ENCODE measurements around the gene ZNF43.

ZNF43 gene

DNA sequence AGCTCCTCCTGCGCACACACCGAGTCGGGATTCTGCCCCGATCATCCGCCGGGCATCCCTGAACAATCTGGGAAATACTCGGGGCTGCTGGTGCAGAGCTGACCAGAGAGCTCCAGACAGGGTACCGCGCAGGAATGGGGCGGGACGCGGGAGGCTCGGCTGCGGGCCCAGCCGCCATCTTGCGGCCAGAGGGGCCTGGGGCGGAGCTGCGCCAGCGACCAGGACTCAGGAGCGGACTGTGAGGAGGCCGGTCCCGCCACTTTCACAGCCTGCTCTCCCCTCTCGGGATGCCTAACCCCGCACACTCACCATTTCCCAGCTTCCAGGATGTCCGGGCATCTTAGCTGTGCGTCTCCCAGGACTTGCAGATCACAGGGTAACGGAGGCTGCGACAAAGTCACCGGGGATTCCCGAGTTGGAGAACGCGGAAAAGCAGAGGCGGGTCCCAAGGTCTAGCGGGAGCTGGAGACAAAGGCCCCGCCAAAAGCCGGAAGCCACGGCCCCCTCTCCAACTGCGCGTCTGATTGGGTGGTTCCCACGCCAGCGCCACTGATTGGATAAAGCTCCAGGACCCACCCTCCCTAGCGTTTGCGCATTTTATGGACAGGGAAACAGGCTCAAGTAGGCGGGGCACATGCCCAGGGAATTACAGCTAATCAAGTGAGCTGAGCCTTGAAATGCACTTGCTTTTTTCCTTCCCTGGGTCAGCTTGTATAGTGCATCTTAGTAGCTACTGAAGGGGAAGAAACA is 15.8 kb upstream of the ZNF43 start:
- TF ChIP-seq, protein P1, sequence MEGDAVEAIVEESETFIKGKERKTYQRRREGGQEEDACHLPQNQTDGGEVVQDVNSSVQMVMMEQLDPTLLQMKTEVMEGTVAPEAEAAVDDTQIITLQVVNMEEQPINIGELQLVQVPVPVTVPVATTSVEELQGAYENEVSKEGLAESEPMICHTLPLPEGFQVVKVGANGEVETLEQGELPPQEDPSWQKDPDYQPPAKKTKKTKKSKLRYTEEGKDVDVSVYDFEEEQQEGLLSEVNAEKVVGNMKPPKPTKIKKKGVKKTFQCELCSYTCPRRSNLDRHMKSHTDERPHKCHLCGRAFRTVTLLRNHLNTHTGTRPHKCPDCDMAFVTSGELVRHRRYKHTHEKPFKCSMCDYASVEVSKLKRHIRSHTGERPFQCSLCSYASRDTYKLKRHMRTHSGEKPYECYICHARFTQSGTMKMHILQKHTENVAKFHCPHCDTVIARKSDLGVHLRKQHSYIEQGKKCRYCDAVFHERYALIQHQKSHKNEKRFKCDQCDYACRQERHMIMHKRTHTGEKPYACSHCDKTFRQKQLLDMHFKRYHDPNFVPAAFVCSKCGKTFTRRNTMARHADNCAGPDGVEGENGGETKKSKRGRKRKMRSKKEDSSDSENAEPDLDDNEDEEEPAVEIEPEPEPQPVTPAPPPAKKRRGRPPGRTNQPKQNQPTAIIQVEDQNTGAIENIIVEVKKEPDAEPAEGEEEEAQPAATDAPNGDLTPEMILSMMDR (IDR thresholded peaks at IDR 0.05; ENCODE audit: borderline replicate concordance, insufficient read depth, low read depth, low read length) = no peak
- peak overlapping the region; percentile 47 for H3K4me3 ChIP-seq (ENCODE audit: low read depth, low read length)

DNA sequence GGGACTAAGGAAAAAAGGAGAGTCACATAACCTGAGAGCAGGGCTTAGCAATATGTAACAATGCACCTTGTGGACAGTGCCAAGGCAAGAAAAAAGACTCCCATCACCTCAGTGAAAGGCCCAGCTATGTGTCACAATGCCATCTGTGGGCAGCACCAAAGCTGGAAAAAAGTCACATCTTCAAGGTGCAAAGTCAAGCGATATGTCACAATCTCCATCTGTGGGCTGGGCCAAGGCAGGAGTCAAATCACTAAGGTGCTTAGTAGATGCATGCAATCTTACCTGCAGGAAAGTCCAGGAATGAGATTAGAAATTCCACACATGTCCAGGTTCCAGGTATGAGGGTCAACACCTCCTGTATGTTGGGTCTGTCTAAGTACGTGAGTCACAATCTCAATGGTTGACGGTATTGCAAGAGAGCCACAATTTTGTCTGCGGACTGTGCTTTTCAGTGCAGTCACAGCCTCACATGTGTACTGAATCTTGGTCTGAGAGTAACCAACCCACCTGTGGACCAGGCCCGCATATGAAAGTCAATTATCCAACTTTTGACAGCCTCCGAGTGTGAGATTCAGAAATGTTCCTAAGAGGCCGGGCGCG is 14.8 kb upstream of the ZNF43 start:
- H3K4me3 ChIP-seq (ENCODE audit: low read depth, low read length) = no peak overlapping the region
- TF ChIP-seq, protein P1 (IDR thresholded peaks at IDR 0.05; ENCODE audit: borderline replicate concordance, insufficient read depth, low read depth, low read length) = no peak

DNA sequence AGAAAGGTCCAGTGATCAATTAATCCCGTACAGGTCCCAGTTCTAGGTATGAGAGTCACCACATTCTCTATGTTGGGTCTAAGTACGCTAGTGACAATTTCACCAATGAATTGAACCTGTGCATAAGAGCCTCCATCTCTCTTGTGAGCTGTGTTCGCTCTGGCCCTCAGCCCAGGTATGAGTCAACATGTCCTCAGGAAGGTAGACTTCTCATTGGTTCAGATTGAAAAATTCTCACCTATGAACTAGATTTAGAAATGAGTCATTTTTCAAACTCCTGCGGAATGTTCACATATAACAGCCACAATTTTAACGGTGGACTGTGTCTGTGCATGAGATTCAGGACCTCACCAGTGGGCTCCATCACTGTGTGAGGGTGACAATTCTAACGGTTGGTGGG is 12.7 kb upstream of the ZNF43 start:
- H3K4me3 ChIP-seq (ENCODE audit: low read depth, low read length) = no peak overlapping the region
- TF ChIP-seq, protein P1 (IDR thresholded peaks at IDR 0.05; ENCODE audit: borderline replicate concordance, insufficient read depth, low read depth, low read length) = no peak

DNA sequence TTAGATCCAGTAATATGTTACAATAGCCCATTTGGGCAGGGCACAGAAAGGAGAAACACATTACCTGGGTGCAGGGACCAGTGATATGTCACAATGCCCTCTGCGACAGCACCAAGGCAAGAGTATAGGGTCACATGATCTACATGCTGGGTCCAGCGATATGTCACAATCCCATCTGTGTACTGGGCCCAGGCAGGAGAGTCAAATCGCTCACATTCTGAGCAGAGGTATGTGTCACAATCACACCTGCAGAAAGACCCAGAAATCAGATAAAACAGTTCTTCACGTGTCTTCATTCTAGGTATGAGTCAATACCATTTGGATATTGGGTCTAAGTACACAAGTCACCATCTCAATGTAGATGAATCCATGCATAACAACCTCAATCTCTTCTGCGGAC is 7.1 kb upstream of the ZNF43 start:
- H3K4me3 ChIP-seq (ENCODE audit: low read depth, low read length) = no peak overlapping the region
- TF ChIP-seq, protein P1 (IDR thresholded peaks at IDR 0.05; ENCODE audit: borderline replicate concordance, insufficient read depth, low read depth, low read length) = no peak

DNA sequence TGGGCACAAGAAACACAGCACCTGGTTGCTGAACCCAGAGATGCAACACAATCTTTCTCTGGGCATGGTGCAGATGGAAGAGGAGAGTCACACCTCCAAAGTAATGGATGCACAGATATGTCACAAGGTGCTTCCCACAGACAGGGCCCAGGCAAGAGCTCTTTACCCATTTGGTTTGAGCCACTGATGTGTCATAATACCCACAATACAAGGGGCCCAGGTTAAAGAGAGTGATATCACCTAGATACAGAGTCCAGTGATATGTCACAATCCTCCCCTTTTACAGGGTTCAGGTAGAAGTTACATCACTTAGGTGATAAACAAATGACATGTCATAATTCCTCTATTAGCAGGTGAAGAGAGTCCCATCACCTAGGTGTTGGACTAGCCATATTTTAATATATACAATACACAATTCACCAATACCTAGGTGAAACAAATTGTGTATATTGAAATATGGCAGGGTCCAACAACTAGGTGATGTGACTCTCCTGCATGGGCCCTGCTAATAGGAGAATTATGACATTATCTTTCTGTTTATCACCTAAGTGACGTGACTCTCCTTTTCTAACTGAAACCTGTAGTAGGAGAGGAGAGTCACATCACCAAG is 5.6 kb upstream of the ZNF43 start:
- TF ChIP-seq, protein P1 (IDR thresholded peaks at IDR 0.05; ENCODE audit: borderline replicate concordance, insufficient read depth, low read depth, low read length) = no peak
- H3K4me3 ChIP-seq (ENCODE audit: low read depth, low read length) = no peak overlapping the region

DNA sequence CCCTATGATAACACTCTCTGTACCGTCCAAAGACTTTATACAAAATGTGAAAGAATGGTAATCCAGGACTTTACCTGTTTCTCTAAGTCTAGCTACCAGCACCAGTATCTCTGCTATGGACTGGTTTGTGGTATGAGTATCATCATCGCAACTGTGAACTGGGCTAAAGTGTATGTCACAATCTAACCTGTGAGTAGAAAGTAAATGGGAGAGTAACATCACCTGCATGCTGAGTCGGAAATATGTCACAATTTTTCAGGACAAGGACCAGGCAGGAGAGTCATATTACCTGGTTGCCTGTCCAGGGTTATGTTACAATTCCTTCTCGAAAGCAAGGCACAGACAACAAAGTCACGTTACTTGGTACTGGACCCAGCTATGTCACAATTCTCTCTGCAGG is 5.1 kb upstream of the ZNF43 start:
- no peak overlapping the region for H3K4me3 ChIP-seq (ENCODE audit: low read depth, low read length)
- TF ChIP-seq, protein P1 (IDR thresholded peaks at IDR 0.05; ENCODE audit: borderline replicate concordance, insufficient read depth, low read depth, low read length) = no peak

Measured in GM12875 (cell line).